Peyer's patch (tissue), 4 donors: ENCODE results near the gene PI4KA. TPM values are rescaled to one million over a fixed set of nuclear protein-coding genes. Genes with fewer than 3 reads are reported as not detected.
"Not testable (repeated sequence)": the region's sequence is repeated elsewhere in the genome, so short reads cannot be mapped to it uniquely, and the experiment has no call there.

Source experiments
- DNase-seq, 3 donors: peaks; one replicate each; pipeline ENCODE4 v3.0.0-alpha.2; 2017 to 2019
- H3K27ac ChIP-seq, 4 donors: fragments of 200-600 bp; sonication (generic); one replicate each; pipeline ENCODE4 v1.5.1; 2016 to 2019
- H3K27me3 ChIP-seq, 2 donors: fragments of 200-600 bp; sonication (generic); one replicate each; pipeline ENCODE4 v1.5.1; 2019
- H3K36me3 ChIP-seq, 3 donors: fragments of 200-600 bp; sonication (generic); one replicate each; pipeline ENCODE4 v1.5.1; 2016 to 2019
- H3K4me1 ChIP-seq, 4 donors: fragments of 200-600 bp; sonication (generic); one replicate each; pipeline ENCODE4 v1.5.1; 2016 to 2019
- H3K4me3 ChIP-seq, 4 donors: fragments of 200-600 bp; sonication (generic); 1 replicate in 3 of 4; 2 replicates in 1 of 4; pipeline ENCODE4 v1.5.1; 2016 to 2019; ENCODE audit warnings: mild to moderate bottlenecking in 1 of 4
- H3K9me3 ChIP-seq, 4 donors: fragments of 200-600 bp; sonication (generic); one replicate each; pipeline ENCODE4 v1.5.1; 2016 to 2019; ENCODE audit warnings: mild to moderate bottlenecking in 1 of 4
- POLR2A ChIP-seq, 2 donors: fragments of 450-650 bp; IDR thresholded peaks; one replicate each; pipeline ENCODE4 v1.5.1; 2017; ENCODE audit warnings: antibody characterized with exemption in 2 of 2, mild to moderate bottlenecking in 2 of 2, moderate library complexity in 2 of 2
- total RNA-seq, 4 donors: library from RNA; depleted of rRNA; stranded (reverse); fragments of >200 nt; gene quantifications; one replicate each; pipeline ENCODE4 v1.1.0, GENCODE V29; 2016
- TF ChIP-seq, protein P1 (sequence below), 6 experiments: fragments of 450-650 bp in 4 of 6; fragments of 200-600 bp in 2 of 6; sonication (generic) in 1 of 6; IDR thresholded peaks; one replicate each; pipeline ENCODE4 v1.5.1; 2017 to 2019; ENCODE audit warnings: antibody characterized with exemption in 6 of 6, mild to moderate bottlenecking in 3 of 6, moderate library complexity in 1 of 6

The PI4KA gene
- total RNA-seq, 4 donors from 2014 or later = 99.7 to 184 (median 161) TPM

DNA sequence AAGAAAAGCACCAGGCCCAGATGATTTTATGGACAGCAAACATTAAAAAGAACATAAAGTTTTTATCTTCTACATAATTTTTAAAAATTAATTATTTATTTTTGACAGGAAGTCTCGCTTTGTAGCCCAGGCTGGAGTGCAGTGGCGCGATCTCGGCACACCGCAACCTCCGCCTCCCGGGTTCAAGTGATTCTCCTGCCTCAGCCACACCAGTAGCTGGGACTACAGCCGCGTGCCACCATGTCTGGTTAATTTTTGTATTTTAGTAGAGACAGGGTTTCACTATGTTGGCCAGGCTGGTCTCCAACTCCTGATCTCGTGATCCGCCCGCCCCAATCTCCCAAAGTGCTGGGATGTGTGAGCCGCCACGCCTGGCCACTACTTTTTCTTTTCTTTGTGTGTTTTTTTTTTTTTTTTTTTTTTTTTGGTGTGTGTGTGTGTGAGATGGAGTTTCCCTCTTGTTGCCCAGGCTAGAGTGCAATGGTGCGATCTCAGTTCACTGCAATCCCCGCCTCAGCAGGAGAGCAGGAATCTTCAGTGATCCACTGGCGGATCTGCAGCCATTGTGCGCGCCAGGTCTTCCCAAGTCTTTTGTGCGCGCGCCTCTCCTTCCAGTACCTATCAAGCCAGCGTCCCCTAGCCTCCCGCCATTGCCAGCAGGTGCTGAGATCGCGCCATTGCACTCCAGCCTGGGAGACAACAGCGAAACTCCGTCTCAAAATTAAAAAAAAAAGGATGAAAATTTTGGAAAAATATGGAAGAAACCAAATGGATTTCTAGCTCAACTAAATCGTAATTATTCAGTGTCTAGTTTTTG lies 171.0 kb downstream of the PI4KA start:
- not testable (repeated sequence) for H3K9me3 ChIP-seq, DNase-seq, H3K27me3 ChIP-seq, H3K27ac ChIP-seq, H3K4me3 ChIP-seq, H3K36me3 ChIP-seq, H3K4me1 ChIP-seq

GRCh38 chr22:20685764-20686163 lies 172.8 kb downstream of the PI4KA start:
- H3K27ac ChIP-seq, H3K4me1 ChIP-seq, H3K9me3 ChIP-seq, DNase-seq, H3K36me3 ChIP-seq, H3K27me3 ChIP-seq, H3K4me3 ChIP-seq: not testable (repeated sequence)

- not testable (repeated sequence) for H3K27me3 ChIP-seq, H3K9me3 ChIP-seq, H3K4me1 ChIP-seq, H3K27ac ChIP-seq, DNase-seq, H3K36me3 ChIP-seq, H3K4me3 ChIP-seq
Measured at GRCh38 chr22:20678792-20679435, 179.7 kb downstream of the PI4KA start.

GRCh38 chr22:20677684-20678242 lies 180.8 kb downstream of the PI4KA start:
- Histone ChIP-seq H3K27ac (no peak overlapping the region), H3K36me3 (no peaks in the 10 kb centered on the region), H3K9me3 (no peaks in the 10 kb centered on the region), H3K27me3 (no peaks in the 10 kb centered on the region), H3K4me3 (no peak overlapping the region), H3K4me1 (no peaks in the 10 kb centered on the region)
- DNase-seq = no peak
- TF ChIP-seq, protein P1, sequence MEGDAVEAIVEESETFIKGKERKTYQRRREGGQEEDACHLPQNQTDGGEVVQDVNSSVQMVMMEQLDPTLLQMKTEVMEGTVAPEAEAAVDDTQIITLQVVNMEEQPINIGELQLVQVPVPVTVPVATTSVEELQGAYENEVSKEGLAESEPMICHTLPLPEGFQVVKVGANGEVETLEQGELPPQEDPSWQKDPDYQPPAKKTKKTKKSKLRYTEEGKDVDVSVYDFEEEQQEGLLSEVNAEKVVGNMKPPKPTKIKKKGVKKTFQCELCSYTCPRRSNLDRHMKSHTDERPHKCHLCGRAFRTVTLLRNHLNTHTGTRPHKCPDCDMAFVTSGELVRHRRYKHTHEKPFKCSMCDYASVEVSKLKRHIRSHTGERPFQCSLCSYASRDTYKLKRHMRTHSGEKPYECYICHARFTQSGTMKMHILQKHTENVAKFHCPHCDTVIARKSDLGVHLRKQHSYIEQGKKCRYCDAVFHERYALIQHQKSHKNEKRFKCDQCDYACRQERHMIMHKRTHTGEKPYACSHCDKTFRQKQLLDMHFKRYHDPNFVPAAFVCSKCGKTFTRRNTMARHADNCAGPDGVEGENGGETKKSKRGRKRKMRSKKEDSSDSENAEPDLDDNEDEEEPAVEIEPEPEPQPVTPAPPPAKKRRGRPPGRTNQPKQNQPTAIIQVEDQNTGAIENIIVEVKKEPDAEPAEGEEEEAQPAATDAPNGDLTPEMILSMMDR (IDR thresholded peaks at IDR 0.05) = no peak
- no peak for TF ChIP-seq POLR2A (IDR thresholded peaks at IDR 0.05)

- not testable (repeated sequence) for H3K27ac ChIP-seq, H3K27me3 ChIP-seq, H3K4me1 ChIP-seq, H3K4me3 ChIP-seq, DNase-seq, H3K9me3 ChIP-seq, H3K36me3 ChIP-seq
Measured at GRCh38 chr22:20675613-20676012, 183.0 kb downstream of the PI4KA start.

- no peaks in the 10 kb centered on the region for H3K9me3 ChIP-seq
- H3K4me1 ChIP-seq = peaks cover 0 to 3% (median 0%) of the 10 kb centered on the region in 4 donors
- no peak for DNase-seq
- peaks cover 0 to 7% of the 10 kb centered on the region in 2 donors for H3K27me3 ChIP-seq
- TF ChIP-seq, protein P1 (IDR thresholded peaks at IDR 0.05) = no peak
- no peak for TF ChIP-seq POLR2A (IDR thresholded peaks at IDR 0.05)
- H3K36me3 ChIP-seq = no peaks in the 10 kb centered on the region
- H3K4me3 ChIP-seq = no peak overlapping the region
- H3K27ac ChIP-seq = no peak overlapping the region
Measured at GRCh38 chr22:20674998-20675397, 183.6 kb downstream of the PI4KA start.

- DNase-seq = no peak
- no peaks in the 10 kb centered on the region for H3K36me3 ChIP-seq
- H3K9me3 ChIP-seq = no peaks in the 10 kb centered on the region
- H3K4me3 ChIP-seq = no peak overlapping the region
- TF ChIP-seq POLR2A (IDR thresholded peaks at IDR 0.05) = no peak
- peaks cover 0 to 3% (median 0%) of the 10 kb centered on the region in 4 donors for H3K4me1 ChIP-seq
- no peak overlapping the region for H3K27ac ChIP-seq
- H3K27me3 ChIP-seq = peaks cover 0 to 7% of the 10 kb centered on the region in 2 donors
Measured at GRCh38 chr22:20673295-20674195, 185.1 kb downstream of the PI4KA start.
